NCI-H226 (cell line): ENCODE measurements around the gene CHCHD5.

Experiments used
- DNase-seq: peaks from one replicate; pipeline ENCODE4 v3.0.0-alpha.2; 2015

The CHCHD5 gene

GRCh38 chr2:112626604-112627059 lies 42.2 kb downstream of the CHCHD5 start:
- peak; percentile 72 for DNase-seq

- DNase-seq = peak; percentile 99
Observed at GRCh38 chr2:112627060-112628040, 42.9 kb downstream of the CHCHD5 start.

- no peak for DNase-seq
Observed at GRCh38 chr2:112629224-112629623, 44.8 kb downstream of the CHCHD5 start.

- DNase-seq = no peak
Observed at GRCh38 chr2:112629823-112630222, 45.4 kb downstream of the CHCHD5 start.

GRCh38 chr2:112630268-112630667 lies 45.9 kb downstream of the CHCHD5 start:
- DNase-seq = no peak

- no peak for DNase-seq
Observed at GRCh38 chr2:112633708-112634107, 49.3 kb downstream of the CHCHD5 start.

- DNase-seq = no peak
Observed at GRCh38 chr2:112634153-112634873, 49.9 kb downstream of the CHCHD5 start.

- no peak for DNase-seq
Observed at GRCh38 chr2:112634874-112635157, 50.4 kb downstream of the CHCHD5 start.

GRCh38 chr2:112636605-112637288 lies 52.3 kb downstream of the CHCHD5 start:
- DNase-seq = no peak

- no peak for DNase-seq
Observed at GRCh38 chr2:112637289-112637660, 52.9 kb downstream of the CHCHD5 start.
